Fibroblast of skin of left biceps (primary cell): ENCODE results near the gene TNFRSF8.
"Not testable (repeated sequence)": the region's sequence is repeated elsewhere in the genome, so short reads cannot be mapped to it uniquely, and the experiment has no call there.

Experiments used
- DNase-seq, 2 experiments: peaks; one replicate each; pipeline ENCODE4 v3.0.0-alpha.2; 2013; ENCODE audit warnings: low read depth in 2 of 2

Gene TNFRSF8

DNA sequence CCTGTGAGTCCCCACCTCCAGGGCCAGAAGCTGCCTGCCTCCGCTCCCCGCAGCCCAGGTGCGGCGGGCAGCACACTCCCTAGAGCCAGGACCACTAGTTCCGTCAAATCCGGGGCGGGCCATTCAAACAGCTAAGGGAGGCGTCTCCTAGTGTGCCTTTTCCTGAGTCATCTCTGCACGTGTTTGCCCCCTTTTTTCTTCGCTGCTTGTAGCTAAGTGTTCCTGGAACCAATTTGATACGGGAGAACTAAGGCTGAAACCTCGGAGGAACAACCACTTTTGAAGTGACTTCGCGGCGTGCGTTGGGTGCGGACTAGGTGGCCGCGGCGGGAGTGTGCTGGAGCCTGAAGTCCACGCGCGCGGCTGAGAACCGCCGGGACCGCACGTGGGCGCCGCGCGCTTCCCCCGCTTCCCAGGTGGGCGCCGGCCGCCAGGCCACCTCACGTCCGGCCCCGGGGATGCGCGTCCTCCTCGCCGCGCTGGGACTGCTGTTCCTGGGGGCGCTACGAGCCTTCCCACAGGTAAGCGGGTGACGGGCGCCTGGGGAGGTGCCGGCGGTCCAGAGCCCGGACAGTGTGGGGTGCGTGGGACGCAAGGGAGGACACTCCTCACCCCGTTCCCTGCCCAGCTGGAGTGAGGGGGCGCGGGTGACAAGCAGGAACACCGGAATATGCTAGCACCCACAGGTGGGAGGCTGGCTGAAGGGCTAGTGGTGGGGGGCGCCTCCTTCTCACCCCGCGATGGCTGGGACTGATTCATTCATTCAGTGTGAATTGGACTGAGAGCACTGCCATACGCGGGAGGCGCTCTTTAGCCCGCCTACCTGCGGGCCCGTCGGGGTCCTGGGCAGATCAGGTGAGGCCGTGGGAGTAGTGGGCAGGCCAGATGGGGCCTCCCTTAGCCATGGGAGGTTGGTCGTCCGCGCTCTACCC lies at the start of gene TNFRSF8:
Gene TNFRSF8, plus strand, starts transcription at position 163 of the 932 bp plus-strand sequence. Its CDS starts 296 bp downstream, at position 459.
- DNase-seq, result no peak

DNA sequence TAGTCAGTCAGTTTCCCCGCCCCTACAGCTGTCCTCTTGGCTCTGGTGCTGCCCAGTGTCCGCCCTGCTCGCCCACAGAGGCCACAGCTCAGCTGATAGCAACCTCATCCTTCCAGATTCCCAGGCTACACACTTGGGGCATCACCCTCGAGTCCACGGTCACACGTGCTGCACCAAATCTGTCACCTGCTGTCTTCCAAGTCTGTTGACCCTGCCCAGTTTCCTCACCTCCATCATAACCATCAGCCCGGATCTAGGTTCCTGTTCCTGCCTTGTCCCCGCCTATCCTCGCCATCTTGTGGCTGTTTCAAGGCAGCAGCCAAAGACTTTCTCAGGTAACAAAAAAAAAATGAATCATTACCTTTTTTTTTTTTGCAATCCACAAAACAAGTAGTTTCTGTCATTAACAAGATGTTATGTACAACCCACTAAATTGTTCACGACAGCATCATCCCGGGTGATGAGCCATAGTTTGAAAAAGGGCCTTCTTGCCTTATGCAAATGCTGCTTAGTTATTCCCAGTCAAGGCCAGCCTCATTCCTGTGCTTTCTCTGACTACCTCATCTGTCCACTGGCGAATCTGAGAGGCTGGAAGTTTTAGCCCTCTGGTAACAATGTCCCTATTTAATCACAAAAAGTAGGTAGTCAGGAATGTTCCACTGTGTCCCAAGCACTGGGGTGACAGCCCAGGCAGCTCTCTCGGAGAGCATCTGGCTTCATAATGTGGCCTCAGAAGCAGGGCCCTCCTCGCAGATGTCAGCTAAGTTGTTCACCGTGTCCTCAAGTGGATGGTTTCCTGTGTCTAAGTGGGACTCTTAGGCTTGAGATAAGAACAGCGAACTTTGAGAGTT lies 48.7 kb upstream of the TNFRSF8 start:
- no peak for DNase-seq

DNA sequence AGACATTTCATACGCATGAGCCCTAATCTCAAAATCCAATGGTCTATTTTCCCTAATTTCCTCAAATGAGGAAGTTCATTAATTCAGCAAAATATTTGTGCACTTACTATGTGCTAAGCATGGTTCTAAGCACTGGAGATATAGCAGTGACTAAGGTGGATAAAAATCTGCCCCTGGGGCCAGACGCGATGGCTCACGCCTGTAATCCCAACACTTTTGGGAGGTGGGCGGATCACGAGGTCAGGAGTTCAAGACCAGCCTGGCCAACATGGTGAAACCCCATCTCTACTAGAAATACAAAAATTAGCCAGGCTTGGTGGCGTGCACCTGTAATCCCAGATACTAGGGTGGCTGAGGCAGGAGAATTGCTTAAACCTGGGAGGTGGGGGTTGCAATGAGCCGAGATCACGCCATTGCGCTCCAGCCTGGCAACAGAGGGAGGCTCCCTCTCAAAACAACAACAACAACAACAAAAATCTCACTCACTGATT lies 48.1 kb upstream of the TNFRSF8 start:
- DNase-seq, result no peak

DNA sequence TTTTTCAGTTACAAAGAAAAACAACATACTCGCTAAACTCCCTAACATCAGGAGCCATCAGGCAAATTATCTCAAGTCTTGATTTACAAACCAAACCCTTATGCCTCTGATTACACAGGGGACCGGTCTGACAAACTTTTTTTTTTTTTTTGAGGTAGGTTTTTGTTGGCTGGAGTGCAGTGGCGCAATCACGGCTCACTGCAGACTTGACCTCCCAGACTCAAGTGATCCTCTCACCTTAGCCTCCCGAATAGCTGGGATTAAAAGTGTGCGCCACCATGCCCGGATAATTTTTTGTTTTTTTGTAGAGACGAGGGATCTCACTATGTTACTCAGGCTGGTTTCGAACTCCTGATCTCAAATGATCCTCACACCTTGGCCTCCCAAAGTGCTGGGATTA lies 47.6 kb upstream of the TNFRSF8 start:
- no peak for DNase-seq

DNA sequence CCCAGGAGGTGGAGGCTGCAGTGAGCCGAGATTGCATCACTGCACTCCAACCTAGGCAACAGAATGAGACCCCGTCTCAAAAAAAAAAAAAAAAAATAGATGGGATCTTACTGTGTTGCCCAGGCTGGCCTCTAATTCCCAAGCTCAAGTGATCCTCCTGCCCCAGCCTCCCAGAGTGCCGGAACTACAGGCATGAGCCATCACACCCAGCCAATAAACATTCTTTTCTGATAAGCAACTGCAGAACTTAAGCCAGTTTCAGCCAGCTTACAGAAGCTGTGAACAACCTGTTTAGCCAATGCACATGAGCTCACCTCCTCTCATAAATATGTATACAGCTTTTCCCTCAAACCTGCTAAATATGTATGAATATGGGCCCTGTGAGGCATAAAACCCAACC lies 46.9 kb upstream of the TNFRSF8 start:
- no peak for DNase-seq

DNA sequence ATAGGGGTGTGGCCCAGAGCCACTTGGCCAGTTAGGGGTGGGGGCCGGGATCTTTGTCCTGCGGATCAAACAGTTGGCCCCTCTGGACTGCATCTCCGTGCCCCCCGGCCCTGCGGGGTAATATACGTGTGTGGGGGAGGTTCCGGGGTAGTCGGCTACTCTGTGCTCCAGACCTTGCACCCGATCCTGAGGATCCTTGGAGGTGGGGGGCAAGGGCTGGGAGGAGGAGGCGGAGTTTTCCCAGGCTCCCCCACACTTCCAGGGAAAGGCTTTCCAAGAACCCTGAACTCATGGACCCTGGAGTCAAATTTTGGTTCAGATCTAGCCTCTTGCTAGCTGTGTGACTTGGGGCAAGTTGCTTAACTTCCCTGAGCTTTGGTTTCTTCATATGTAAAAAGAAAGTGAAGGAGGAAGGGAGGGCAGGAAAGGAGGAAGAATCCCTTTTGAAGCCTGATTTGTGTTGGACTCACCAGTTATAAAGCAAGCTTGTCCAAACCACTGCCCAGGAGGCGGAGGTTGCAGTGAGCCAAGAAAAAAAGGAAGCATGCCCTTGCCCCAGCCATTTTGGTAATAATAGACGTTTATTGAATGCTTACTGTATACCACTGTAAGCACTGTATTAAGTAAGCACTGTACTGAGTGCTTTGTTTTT lies 43.1 kb upstream of the TNFRSF8 start:
- no peak for DNase-seq

DNA sequence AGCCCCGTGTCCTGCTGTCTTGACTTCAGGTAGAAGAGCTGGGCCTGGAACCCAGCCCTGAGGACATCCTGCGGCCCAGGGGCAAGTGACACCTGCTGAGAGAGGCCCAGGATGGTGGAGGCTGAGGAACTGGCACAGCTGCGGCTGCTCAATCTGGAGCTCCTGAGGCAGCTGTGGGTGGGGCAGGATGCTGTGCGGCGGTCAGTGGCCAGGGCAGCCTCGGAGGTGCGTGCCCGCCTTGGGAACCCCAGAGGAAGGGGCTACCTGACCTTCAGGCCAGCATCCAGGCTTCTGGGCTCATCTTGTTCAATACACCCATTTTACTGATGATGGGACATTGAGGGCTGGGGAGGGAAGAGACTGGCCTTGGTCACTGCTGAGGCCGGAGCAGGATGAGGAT lies 41.5 kb upstream of the TNFRSF8 start:
- no peak for DNase-seq

DNA sequence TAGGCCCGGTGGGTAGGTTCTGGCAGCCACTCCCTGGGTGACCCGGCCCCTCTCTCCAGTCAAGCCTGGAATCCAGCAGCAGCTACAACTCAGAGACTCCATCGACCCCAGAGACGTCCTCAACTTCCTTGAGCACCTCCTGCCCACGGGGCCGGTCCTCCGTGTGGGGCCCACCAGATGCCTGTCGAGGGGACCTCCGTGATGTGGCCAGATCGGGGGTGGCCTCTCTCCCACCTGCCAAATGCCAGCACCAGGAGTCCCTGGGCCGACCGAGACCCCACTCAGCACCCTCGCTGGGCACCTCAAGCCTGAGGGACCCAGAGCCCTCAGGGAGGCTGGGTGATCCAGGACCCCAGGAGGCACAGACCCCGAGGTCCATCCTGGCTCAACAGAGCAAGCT lies 41.1 kb upstream of the TNFRSF8 start:
- DNase-seq, result no peak

DNA sequence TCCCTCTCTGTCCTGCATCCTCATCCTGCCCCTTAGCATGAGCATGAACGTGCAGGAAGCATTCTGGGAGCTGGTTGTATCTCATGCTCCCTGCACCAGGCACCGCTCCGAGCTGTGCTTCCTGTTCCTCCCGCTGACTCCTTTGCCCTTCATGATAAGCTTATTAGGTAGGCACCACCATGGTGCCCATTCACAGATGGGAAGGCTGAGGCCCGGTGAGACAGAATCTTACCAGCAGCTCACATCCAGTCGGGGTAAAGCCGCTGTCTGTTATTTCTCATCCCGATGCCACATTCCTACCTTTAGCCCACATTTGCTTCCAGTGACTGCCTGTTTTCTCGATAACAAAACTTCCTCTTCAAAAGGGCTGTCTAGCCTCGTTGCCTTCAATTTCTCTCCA lies 36.5 kb upstream of the TNFRSF8 start:
- DNase-seq, result no peak

DNA sequence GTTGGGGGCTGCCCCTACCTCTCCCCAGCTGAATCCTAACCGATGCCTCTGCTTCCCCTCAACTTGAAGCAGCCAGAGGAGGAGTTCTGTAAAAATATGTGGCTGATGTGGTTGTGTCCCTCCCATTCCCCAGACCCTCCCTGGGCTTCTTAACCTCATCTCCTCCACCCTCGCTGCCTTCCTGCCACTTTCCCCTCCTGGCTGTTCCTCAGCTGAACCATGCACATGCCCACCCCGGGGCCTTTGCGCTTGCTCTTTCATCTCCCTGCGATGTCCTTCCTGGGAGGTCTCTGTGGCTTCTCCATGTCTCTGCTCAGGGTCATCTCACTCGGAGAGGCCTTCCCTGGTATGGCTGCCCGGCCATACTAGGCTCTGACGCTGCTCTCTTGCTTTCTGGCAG lies 34.9 kb upstream of the TNFRSF8 start:
- DNase-seq, result no peak

DNA sequence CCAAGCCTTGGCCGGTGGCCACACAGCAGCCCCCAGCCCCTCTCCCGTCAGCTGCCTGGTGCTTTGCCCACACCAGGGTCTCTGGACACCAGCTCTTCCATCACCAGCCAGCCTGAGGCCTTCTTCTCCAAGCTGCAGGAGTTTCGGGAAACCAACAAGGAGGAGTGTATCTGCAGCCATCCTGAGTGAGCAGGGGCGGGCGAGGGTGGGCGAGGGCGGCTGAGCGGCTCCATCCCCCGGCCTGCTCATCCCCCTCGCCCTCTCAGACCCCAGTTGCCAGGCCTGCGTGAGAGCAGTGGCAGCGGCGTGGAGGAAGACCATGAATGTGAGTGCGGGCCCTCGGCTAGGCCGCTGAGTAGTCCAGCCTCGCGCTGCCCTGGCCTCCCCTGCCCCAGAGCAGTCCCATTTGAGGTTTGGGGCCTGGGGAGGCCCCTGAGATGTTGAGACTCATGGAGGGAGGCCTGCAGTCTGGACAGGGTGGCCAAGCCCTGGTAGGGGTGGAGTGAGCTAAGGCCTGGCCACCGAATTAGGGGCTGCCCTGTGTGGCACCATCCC lies 34.1 kb upstream of the TNFRSF8 start:
- DNase-seq, result no peak

DNA sequence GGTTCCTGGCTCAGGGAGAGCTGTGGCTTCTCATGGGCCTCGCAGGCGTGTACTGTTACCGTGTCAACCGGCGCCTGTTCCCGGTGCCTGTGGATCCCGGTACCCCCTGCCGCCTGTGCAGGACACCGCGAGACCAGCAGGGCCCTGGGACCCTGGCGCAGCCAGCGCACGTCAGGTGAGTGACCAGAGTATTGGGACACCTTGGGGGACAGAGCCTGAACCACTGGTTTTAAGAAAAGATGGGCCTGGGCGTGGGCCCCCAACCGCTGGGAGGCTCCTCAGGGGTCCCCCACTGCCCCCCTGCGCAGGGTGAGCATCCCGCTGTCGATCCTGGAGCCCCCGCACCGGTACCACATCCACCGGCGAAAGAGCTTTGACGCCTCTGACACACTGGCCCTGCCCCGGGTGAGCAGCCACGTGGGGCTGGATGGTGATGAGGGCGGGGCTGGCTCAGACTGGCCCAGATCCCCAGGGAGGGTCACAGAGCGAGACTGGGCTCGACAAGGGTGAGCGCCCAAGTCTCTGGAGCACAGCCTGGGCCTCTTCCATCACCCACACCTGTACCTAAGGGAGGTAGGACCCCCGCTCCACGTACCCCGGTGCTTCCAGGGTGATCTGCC lies 33.3 kb upstream of the TNFRSF8 start:
- DNase-seq, result no peak

DNA sequence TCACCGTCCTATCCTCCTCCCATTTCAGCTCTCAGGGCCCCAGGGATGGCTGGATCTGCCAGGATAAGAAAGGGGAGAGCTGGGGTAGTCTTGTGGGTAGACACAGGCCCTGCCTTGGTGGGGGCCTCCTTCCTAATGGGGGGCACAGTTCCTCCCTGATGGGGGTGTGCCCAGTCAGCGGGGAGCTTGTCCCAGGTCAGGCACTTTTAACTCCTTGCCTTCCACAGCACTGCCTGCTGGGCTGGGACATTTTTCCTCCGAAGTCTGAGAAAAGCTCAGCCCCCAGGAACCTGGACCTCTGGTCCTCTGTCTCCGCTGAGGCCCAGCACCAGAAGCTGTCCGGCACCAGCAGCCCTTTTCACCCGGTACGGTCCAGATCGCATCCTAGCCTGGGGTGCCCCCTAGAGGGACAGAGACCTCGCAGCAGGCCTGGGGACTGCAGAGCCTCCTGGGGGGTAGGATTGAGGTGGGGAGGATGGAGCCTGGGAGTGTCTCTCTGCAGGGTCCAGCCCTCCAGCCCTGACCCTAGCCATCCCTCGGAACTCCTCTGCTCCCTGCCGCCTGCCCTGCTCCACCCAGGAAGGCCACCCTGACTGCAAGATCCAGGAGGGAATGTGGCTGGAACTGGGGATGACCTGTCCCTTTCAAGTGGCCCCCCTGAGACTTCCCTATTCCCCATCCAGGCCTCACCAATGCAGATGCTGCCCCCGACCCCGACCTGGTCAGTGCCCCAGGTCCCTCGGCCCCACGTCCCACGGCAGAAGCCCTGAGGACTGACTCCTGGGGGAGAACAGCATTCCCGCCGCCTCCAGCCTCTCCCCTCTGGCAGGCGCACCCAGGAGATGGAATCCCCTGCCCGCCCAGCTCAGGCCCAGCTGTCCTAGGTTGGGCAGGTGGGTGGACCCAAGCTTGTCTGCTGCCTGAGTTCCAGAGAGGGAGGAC lies 31.8 kb upstream of the TNFRSF8 start:
- DNase-seq, result no peak

DNA sequence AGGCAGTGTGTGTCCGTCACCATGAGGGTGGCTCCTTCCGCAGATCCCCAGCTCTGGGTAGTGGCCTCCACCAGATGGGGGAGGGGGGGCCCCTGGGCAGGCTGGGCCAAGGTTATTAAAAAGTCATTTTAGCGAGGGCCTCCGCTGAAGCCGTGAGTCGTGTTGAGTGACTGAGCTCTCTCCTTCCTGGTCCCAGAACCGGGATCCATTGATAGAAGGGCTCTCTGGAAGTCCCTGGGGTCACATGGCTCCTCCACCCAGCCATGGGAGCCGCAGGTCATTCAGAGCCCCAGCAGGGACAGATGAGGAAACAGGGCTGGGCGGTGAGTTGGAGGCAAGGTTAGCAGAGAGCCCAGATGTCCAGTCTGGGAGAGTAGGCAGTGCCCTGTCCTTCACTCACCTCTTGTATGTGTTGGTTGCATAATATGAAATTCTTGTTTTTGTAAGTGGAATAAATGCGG lies 30.9 kb upstream of the TNFRSF8 start:
- no peak for DNase-seq

DNA sequence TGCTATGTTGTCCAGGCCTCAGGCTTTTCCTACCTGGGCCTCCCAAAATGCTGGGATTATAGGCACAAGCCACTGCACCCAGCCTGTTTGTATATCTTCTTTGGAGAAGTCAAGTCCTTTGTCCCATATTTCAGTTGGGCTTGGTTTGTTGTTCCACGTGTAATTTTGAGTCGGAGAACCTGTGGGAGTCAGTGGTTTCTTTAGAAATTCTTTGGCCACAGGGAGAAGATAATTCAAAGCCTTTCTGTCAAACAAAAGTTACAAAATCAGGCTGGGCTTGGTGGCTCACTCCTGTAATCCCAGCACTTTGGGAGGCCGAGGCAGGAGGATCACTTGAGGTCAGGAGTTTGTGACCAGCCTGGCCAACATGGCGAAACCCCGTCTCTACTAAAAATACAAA lies 29.7 kb upstream of the TNFRSF8 start:
- DNase-seq, result not testable (repeated sequence)

DNA sequence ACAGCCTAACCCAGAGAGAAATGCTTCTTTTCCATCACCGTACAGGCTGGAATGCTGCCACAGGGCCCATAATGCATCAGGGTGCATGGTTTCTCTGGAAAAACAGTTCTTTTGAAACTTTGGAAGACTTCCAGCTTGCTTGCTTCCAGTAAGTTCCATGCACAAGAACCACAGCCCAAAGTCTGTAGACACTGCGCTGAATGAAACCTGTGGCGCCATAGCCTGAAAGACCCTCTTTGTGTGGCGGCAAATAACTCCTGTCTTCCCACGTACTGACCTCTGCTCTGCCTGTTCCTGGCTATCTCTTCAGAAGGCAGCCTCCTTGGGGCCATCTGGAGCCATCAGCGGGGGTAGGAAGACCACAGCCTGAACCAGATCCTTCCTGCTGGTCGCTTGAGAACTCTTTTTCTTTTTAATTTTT lies 28.7 kb upstream of the TNFRSF8 start:
- peak; percentile 18 to 20 for DNase-seq

DNA sequence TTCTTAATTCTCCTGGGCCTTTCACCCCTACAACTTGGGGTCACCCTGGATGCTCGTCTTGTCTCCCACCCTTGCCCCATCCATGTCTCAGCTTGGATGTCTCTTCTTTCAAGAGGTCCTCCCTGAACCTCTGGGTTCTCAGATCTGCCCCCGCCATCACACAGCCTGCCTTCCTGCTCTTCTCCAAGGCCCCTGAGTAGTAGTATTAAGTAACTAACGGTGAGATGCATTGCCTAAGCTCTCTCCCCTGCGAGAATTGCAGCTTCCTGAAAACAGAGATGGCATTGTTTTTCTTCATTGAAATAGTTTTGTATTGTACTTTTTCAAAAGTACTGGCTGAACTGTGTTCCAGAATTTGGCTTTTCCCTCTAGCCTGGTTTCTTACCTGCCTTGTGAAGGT lies 27.8 kb upstream of the TNFRSF8 start:
- no peak for DNase-seq

DNA sequence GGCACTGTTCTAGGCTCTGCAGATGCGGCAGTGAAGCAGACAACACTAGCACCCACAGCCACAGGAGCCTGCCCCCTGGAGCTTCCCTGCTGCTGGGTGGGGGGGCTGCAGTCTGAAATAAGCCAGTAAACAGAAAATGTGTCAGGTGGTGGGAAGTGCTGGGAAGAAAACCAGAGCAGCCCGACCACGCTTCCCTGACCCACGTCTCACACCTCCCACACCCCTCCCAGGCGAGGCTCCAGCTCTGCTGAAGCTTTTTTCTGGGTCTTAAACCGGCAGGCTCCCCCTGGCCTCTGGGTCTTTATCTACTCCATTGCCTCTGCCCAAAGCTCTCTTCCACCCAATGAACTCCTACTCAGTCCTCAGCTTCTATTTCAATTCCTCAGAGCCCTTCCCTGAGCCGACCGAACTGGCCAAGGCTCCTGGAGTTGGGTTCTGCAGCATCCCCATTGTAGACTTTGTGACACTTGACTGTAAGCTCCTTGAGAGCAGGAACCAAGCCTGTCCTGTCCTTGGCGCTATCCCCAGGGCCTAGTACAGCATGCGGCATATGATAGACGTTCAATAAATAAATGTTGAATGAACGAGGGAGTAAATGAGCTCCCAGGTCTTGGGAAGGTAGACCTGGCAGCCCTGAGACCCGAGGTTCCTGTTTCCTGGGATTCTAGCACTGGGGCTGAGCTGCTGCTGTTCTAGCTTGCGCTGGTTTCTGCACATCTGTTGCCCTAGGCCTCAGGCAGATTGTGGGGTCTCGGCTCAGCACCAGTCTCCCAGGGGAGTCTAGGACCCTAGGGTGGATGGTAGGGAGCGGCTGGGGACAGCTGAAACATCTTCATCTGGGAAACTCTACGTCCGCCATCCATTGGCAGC lies 25.4 kb upstream of the TNFRSF8 start:
- no peak for DNase-seq
